T-helper 17 cell (primary cell): ENCODE results near the gene ELF4. TPM values are rescaled to one million over a fixed set of nuclear protein-coding genes. Genes with fewer than 3 reads are reported as not detected.

Source experiments
- ATAC-seq: fragments of 150-1000 bp; cut with Tn5 transposase; 2 replicates; pipeline ENCODE4 v1.10.0; 2021; ENCODE audit warnings: mild to moderate bottlenecking, moderate library complexity
- DNase-seq, 3 donors: peaks; one replicate each; pipeline versions ENCODE4 v3.0.0 to v3.0.0-alpha.2; 2020 to 2021
- H3K9me3 ChIP-seq: one replicate; pipeline ENCODE4 v1.7.0; 2013; ENCODE audit warnings: low read length, mild to moderate bottlenecking; ENCODE audit not compliant: control insufficient read depth, poor library complexity, severe bottlenecking
- H3K27ac Mint-ChIP-seq: one replicate; pipeline ENCODE4 v1.8.0; 2022; ENCODE audit warnings: mild to moderate bottlenecking, moderate library complexity, mixed read lengths
- H3K27me3 Mint-ChIP-seq: one replicate; pipeline ENCODE4 v1.8.0; 2022; ENCODE audit warnings: mixed read lengths
- H3K36me3 Mint-ChIP-seq: one replicate; pipeline ENCODE4 v1.8.0; 2022; ENCODE audit warnings: low read depth, mixed read lengths
- H3K4me1 Mint-ChIP-seq: one replicate; pipeline ENCODE4 v1.8.0; 2022; ENCODE audit warnings: mild to moderate bottlenecking, mixed read lengths
- H3K4me3 Mint-ChIP-seq: one replicate; pipeline ENCODE4 v1.8.0; 2022; ENCODE audit warnings: mild to moderate bottlenecking, moderate library complexity, mixed read lengths
- total RNA-seq, 4 donors: library from RNA in 2 of 4; stranded (reverse) in 2 of 4; gene quantifications; one replicate each; pipeline ENCODE4 v1.2.3 and lab custom pipeline; 2022 to 2026

ELF4 gene
- total RNA-seq, 2 donors from 2014 or later = 28.4 to 34.6 TPM

GRCh38 chrX:130032552-130032951 lies 77.7 kb downstream of the ELF4 start:
- Mint-ChIP-seq H3K4me1 (no peaks in the 10 kb centered on the region), H3K27me3 (no peaks in the 10 kb centered on the region), H3K36me3 (no peaks in the 10 kb centered on the region), H3K4me3 (no peak overlapping the region), H3K27ac (no peak overlapping the region)
- ATAC-seq = no peak
- no peak for DNase-seq
- no peaks in the 10 kb centered on the region for H3K9me3 ChIP-seq

GRCh38 chrX:130030826-130031225 lies 79.5 kb downstream of the ELF4 start:
- Mint-ChIP-seq H3K36me3 (no peaks in the 10 kb centered on the region), H3K27me3 (no peaks in the 10 kb centered on the region), H3K4me3 (no peak overlapping the region), H3K4me1 (no peaks in the 10 kb centered on the region), H3K27ac (no peak overlapping the region)
- H3K9me3 ChIP-seq = no peaks in the 10 kb centered on the region
- ATAC-seq (no peak), DNase-seq (no peak)

GRCh38 chrX:130028196-130028595 lies 82.1 kb downstream of the ELF4 start:
- ATAC-seq = no peak
- Mint-ChIP-seq H3K27ac (no peak overlapping the region), H3K4me1 (peaks cover 4% of the 10 kb centered on the region), H3K4me3 (no peak overlapping the region), H3K36me3 (no peaks in the 10 kb centered on the region), H3K27me3 (no peaks in the 10 kb centered on the region)
- peak; percentile 30 to 42 (median 36) for DNase-seq
- no peaks in the 10 kb centered on the region for H3K9me3 ChIP-seq

GRCh38 chrX:130027569-130027968 lies 82.7 kb downstream of the ELF4 start:
- H3K27me3 Mint-ChIP-seq = no peaks in the 10 kb centered on the region
- no peaks in the 10 kb centered on the region for H3K36me3 Mint-ChIP-seq
- H3K4me1 Mint-ChIP-seq = peaks cover 4% of the 10 kb centered on the region
- no peak overlapping the region for H3K27ac Mint-ChIP-seq
- no peaks in the 10 kb centered on the region for H3K9me3 ChIP-seq
- no peak overlapping the region for H3K4me3 Mint-ChIP-seq
- no peak for DNase-seq
- ATAC-seq = no peak

GRCh38 chrX:130025256-130025655 lies 85.0 kb downstream of the ELF4 start:
- H3K4me3 Mint-ChIP-seq = no peak overlapping the region
- peaks cover 4% of the 10 kb centered on the region for H3K4me1 Mint-ChIP-seq
- no peaks in the 10 kb centered on the region for H3K36me3 Mint-ChIP-seq
- no peak for ATAC-seq
- H3K27ac Mint-ChIP-seq = peak overlapping the region; percentile 56
- H3K9me3 ChIP-seq = no peaks in the 10 kb centered on the region
- DNase-seq = no peak
- no peaks in the 10 kb centered on the region for H3K27me3 Mint-ChIP-seq

GRCh38 chrX:130024127-130024526 lies 86.2 kb downstream of the ELF4 start:
- Mint-ChIP-seq H3K4me3 (peak overlapping the region; percentile 62), H3K36me3 (no peaks in the 10 kb centered on the region), H3K27ac (peak overlapping the region; percentile 56), H3K27me3 (no peaks in the 10 kb centered on the region), H3K4me1 (peaks cover 4% of the 10 kb centered on the region)
- peak; percentile 61 to 73 (median 61) for DNase-seq
- no peaks in the 10 kb centered on the region for H3K9me3 ChIP-seq
- peak; percentile 100 for ATAC-seq

- no peaks in the 10 kb centered on the region for H3K9me3 ChIP-seq
- H3K27ac Mint-ChIP-seq = no peak overlapping the region
- peaks cover 6% of the 10 kb centered on the region for H3K4me1 Mint-ChIP-seq
- ATAC-seq (no peak), DNase-seq (no peak)
- H3K27me3 Mint-ChIP-seq = no peaks in the 10 kb centered on the region
- no peaks in the 10 kb centered on the region for H3K36me3 Mint-ChIP-seq
- no peak overlapping the region for H3K4me3 Mint-ChIP-seq
These were observed 89.5 kb downstream of the ELF4 start for GRCh38 chrX:130020661-130021324.

- no peak for ATAC-seq
- no peaks in the 10 kb centered on the region for H3K9me3 ChIP-seq
- Mint-ChIP-seq H3K4me3 (no peak overlapping the region), H3K27me3 (no peaks in the 10 kb centered on the region), H3K4me1 (peaks cover 2% of the 10 kb centered on the region), H3K27ac (peak overlapping the region; percentile 14), H3K36me3 (no peaks in the 10 kb centered on the region)
- DNase-seq = no peak
These were observed 92.2 kb downstream of the ELF4 start for GRCh38 chrX:130018143-130018542.

- H3K4me1 Mint-ChIP-seq = peaks cover 2% of the 10 kb centered on the region
- H3K27me3 Mint-ChIP-seq = no peaks in the 10 kb centered on the region
- DNase-seq = no peak
- ATAC-seq = no peak
- no peaks in the 10 kb centered on the region for H3K36me3 Mint-ChIP-seq
- H3K9me3 ChIP-seq = no peaks in the 10 kb centered on the region
- peak overlapping the region; percentile 68 for H3K27ac Mint-ChIP-seq
- no peak overlapping the region for H3K4me3 Mint-ChIP-seq
These were observed 95.1 kb downstream of the ELF4 start for GRCh38 chrX:130015181-130015580.

Other genes with a start within 250 kb of the ELF4 start
- 10 to 100 TPM; 11.3 to 12.3 TPM for gene UTP14A, start 204.3 kb downstream of the ELF4 start, total RNA-seq
- 10 to 100 TPM in 1 of 2 donors, 1 to 10 TPM in 1; 8.0 to 10.8 TPM for gene BCORL1, start 127.9 kb downstream of the ELF4 start, total RNA-seq
- 10 to 100 TPM; 14.7 to 14.8 TPM for gene AIFM1, start 55.3 kb upstream of the ELF4 start, total RNA-seq
- gene RAB33A, start 61.5 kb upstream of the ELF4 start, total RNA-seq = 1 to 10 TPM; 2.2 to 5.0 TPM
- gene ZNF280C, start 158.4 kb upstream of the ELF4 start, total RNA-seq = 1 to 10 TPM; 5.2 to 5.4 TPM
- gene SLC25A14, start 229.4 kb upstream of the ELF4 start, total RNA-seq = 10 to 100 TPM; 14.8 to 17.2 TPM